H7 (cell line): Measurements from ENCODE around the gene RAD51C. TPM values are rescaled to one million over a fixed set of nuclear protein-coding genes. Genes with fewer than 3 reads are reported as not detected.
"Not testable (repeated sequence)": the region's sequence is repeated elsewhere in the genome, so short reads cannot be mapped to it uniquely, and the experiment has no call there.

Source experiments
- DNase-seq: peaks from one replicate; pipeline ENCODE4 v3.0.0; 2012
- H3K27me3 ChIP-seq: 2 replicates; pipeline ENCODE4 v1.6.0; 2011; ENCODE audit warnings: mild to moderate bottlenecking, low read length; ENCODE audit not compliant: control insufficient read depth, insufficient read depth
- H3K36me3 ChIP-seq: replicated peaks from 2 replicates; pipeline ENCODE4 v1.5.1; 2011; ENCODE audit warnings: low read length; ENCODE audit not compliant: control insufficient read depth, insufficient read depth
- H3K4me3 ChIP-seq: 2 replicates; pipeline ENCODE4 v1.5.1; 2011; ENCODE audit warnings: low read depth, mild to moderate bottlenecking, control low read depth, low read length, moderate library complexity; ENCODE audit not compliant: insufficient read depth
- total RNA-seq: library from RNA; depleted of rRNA; stranded (reverse); fragments of >200 nt; shearing (Covaris generic); gene quantifications from 2 replicates; pipeline ENCODE4 v1.2.3, GENCODE V29; 2014

Gene RAD51C
- total RNA-seq, 1 experiment from 2014 or later, result 16.5 TPM

GRCh38 chr17:58741121-58741625 is 48.8 kb downstream of the RAD51C start:
- no peak overlapping the region for H3K4me3 ChIP-seq

GRCh38 chr17:58747674-58748073 is 55.3 kb downstream of the RAD51C start:
- Histone ChIP-seq H3K4me3 (no peak overlapping the region), H3K27me3 (no peaks in the 10 kb centered on the region)
- no peak for DNase-seq

More at GRCh38 chr17:58741121-58741625, 48.8 kb downstream of the RAD51C start:
- no peak for DNase-seq
- H3K27me3 ChIP-seq, result no peaks in the 10 kb centered on the region
- no peaks in the 10 kb centered on the region for H3K36me3 ChIP-seq

GRCh38 chr17:58749627-58750026 is 57.2 kb downstream of the RAD51C start:
- not testable (repeated sequence) for DNase-seq, H3K27me3 ChIP-seq, H3K4me3 ChIP-seq, H3K36me3 ChIP-seq

More at GRCh38 chr17:58747674-58748073, 55.3 kb downstream of the RAD51C start:
- no peaks in the 10 kb centered on the region for H3K36me3 ChIP-seq

GRCh38 chr17:58753026-58753425 is 60.6 kb downstream of the RAD51C start:
- peaks cover 16% of the 10 kb centered on the region for H3K27me3 ChIP-seq
- DNase-seq, result no peak
- H3K4me3 ChIP-seq, result no peak overlapping the region
- no peaks in the 10 kb centered on the region for H3K36me3 ChIP-seq

- Histone ChIP-seq H3K36me3 (no peaks in the 10 kb centered on the region), H3K4me3 (peak overlapping the region; percentile 79), H3K27me3 (peaks cover 16% of the 10 kb centered on the region)
- DNase-seq, result no peak
Measured at GRCh38 chr17:58755269-58755576, 62.8 kb downstream of the RAD51C start.

GRCh38 chr17:58755577-58756245 is 63.3 kb downstream of the RAD51C start, which contains the start of gene PPM1E:
Gene PPM1E (plus strand): TSS chr17:58755854.
- peaks cover 16% of the 10 kb centered on the region for H3K27me3 ChIP-seq
- DNase-seq, result peak; percentile 97
- no peaks in the 10 kb centered on the region for H3K36me3 ChIP-seq
- peak within 1 kb of the TSS; percentile 79 for H3K4me3 ChIP-seq

GRCh38 chr17:58756246-58757161 is 64.1 kb downstream of the RAD51C start:
- Histone ChIP-seq H3K27me3 (peaks cover 16% of the 10 kb centered on the region), H3K4me3 (peak overlapping the region; percentile 79), H3K36me3 (no peaks in the 10 kb centered on the region)
- DNase-seq, result peak; percentile 75

GRCh38 chr17:58757162-58757613 is 64.8 kb downstream of the RAD51C start:
- Histone ChIP-seq H3K27me3 (peaks cover 16% of the 10 kb centered on the region), H3K36me3 (no peaks in the 10 kb centered on the region), H3K4me3 (peak overlapping the region; percentile 79; the same call in 1 of the 2 replicates)
- no peak for DNase-seq

GRCh38 chr17:58758890-58759289 is 66.5 kb downstream of the RAD51C start:
- DNase-seq, result no peak
- Histone ChIP-seq H3K4me3 (no peak overlapping the region), H3K27me3 (peaks cover 16% of the 10 kb centered on the region)

GRCh38 chr17:58759522-58759921 is 67.1 kb downstream of the RAD51C start:
- Histone ChIP-seq H3K36me3 (no peaks in the 10 kb centered on the region), H3K4me3 (no peak overlapping the region), H3K27me3 (peaks cover 16% of the 10 kb centered on the region)
- DNase-seq, result no peak

More at GRCh38 chr17:58758890-58759289, 66.5 kb downstream of the RAD51C start:
- no peaks in the 10 kb centered on the region for H3K36me3 ChIP-seq

GRCh38 chr17:58760248-58760647 is 67.8 kb downstream of the RAD51C start:
- Histone ChIP-seq H3K27me3 (peaks cover 16% of the 10 kb centered on the region), H3K36me3 (no peaks in the 10 kb centered on the region), H3K4me3 (no peak overlapping the region)
- no peak for DNase-seq

- Histone ChIP-seq H3K36me3 (no peaks in the 10 kb centered on the region), H3K4me3 (no peak overlapping the region), H3K27me3 (no peaks in the 10 kb centered on the region)
- DNase-seq, result no peak
Measured at GRCh38 chr17:58763263-58763662, 70.9 kb downstream of the RAD51C start.

- H3K36me3 ChIP-seq, result no peaks in the 10 kb centered on the region
- H3K27me3 ChIP-seq, result no peaks in the 10 kb centered on the region
- no peak for DNase-seq
- no peak overlapping the region for H3K4me3 ChIP-seq
Measured at GRCh38 chr17:58764373-58764772, 72.0 kb downstream of the RAD51C start.

GRCh38 chr17:58778482-58778881 is 86.1 kb downstream of the RAD51C start:
- not testable (repeated sequence) for H3K4me3 ChIP-seq, H3K27me3 ChIP-seq, H3K36me3 ChIP-seq, DNase-seq

- Histone ChIP-seq H3K36me3 (no peaks in the 10 kb centered on the region), H3K4me3 (no peak overlapping the region), H3K27me3 (no peaks in the 10 kb centered on the region)
- DNase-seq, result no peak
Measured at GRCh38 chr17:58779446-58779845, 87.0 kb downstream of the RAD51C start.
